Measurements from ENCODE around the gene OR52K1. TPM values are rescaled to one million over a fixed set of nuclear protein-coding genes. Genes with fewer than 3 reads are reported as not detected.

Gene OR52K1
- total and polyA plus RNA-seq, 2 donors from 2014 or later, result not detected

- intact Hi-C loops (cut with DNase I), result no loop called here
- H3K27ac ChIP-seq (ENCODE audit: low read depth in 2 of 2, low read length in 2 of 2), result no peak overlapping the region
- no peak for FAIRE-seq
- DNase-seq, result no peak
- H3K4me1 ChIP-seq (ENCODE audit: control insufficient read depth in 2 of 3, insufficient read depth in 2 of 3, low read depth in 1 of 3, low read length in 3 of 3), result no peaks in the 10 kb centered on the region
- H3K4me3 ChIP-seq (ENCODE audit: low read length in 3 of 3), result no peak overlapping the region
- H3K9ac ChIP-seq (ENCODE audit: low read length in 3 of 3), result no peak overlapping the region
- no peaks in the 10 kb centered on the region for H3K36me3 ChIP-seq (ENCODE audit: control insufficient read depth in 2 of 3, insufficient read depth in 3 of 3, low read length in 3 of 3)
- H3K9me3 ChIP-seq (ENCODE audit: control insufficient read depth in 2 of 3, insufficient read depth in 1 of 3, low read length in 3 of 3), result no peaks in the 10 kb centered on the region
- H3K27me3 ChIP-seq (ENCODE audit: control insufficient read depth, insufficient read depth, low read length), result no peaks in the 10 kb centered on the region
- TF ChIP-seq, protein P1, sequence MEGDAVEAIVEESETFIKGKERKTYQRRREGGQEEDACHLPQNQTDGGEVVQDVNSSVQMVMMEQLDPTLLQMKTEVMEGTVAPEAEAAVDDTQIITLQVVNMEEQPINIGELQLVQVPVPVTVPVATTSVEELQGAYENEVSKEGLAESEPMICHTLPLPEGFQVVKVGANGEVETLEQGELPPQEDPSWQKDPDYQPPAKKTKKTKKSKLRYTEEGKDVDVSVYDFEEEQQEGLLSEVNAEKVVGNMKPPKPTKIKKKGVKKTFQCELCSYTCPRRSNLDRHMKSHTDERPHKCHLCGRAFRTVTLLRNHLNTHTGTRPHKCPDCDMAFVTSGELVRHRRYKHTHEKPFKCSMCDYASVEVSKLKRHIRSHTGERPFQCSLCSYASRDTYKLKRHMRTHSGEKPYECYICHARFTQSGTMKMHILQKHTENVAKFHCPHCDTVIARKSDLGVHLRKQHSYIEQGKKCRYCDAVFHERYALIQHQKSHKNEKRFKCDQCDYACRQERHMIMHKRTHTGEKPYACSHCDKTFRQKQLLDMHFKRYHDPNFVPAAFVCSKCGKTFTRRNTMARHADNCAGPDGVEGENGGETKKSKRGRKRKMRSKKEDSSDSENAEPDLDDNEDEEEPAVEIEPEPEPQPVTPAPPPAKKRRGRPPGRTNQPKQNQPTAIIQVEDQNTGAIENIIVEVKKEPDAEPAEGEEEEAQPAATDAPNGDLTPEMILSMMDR (IDR thresholded peaks at IDR 0.05; ENCODE audit: borderline replicate concordance, extremely low read depth, insufficient read depth), result no peak
Measured at GRCh38 chr11:4491878-4492606, 9.6 kb downstream of the OR52K1 start.

GRCh38 chr11:4493480-4493818 lies 11.0 kb downstream of the OR52K1 start:
- no peak overlapping the region for H3K27ac ChIP-seq (ENCODE audit: low read depth in 2 of 2, low read length in 2 of 2)
- no peaks in the 10 kb centered on the region for H3K4me1 ChIP-seq (ENCODE audit: control insufficient read depth in 2 of 3, insufficient read depth in 2 of 3, low read depth in 1 of 3, low read length in 3 of 3)
- H3K4me3 ChIP-seq (ENCODE audit: low read length in 3 of 3), result no peak overlapping the region
- TF ChIP-seq, protein P1 (IDR thresholded peaks at IDR 0.05; ENCODE audit: borderline replicate concordance, extremely low read depth, insufficient read depth), result no peak
- no peaks in the 10 kb centered on the region for H3K36me3 ChIP-seq (ENCODE audit: control insufficient read depth in 2 of 3, insufficient read depth in 3 of 3, low read length in 3 of 3)
- no peak for DNase-seq
- no peaks in the 10 kb centered on the region for H3K9me3 ChIP-seq (ENCODE audit: control insufficient read depth in 2 of 3, insufficient read depth in 1 of 3, low read length in 3 of 3)
- intact Hi-C loops (cut with DNase I), result no loop called here
- no peaks in the 10 kb centered on the region for H3K27me3 ChIP-seq (ENCODE audit: control insufficient read depth, insufficient read depth, low read length)
- no peak overlapping the region for H3K9ac ChIP-seq (ENCODE audit: low read length in 3 of 3)
- peak; percentile 68 for FAIRE-seq

GRCh38 chr11:4495487-4495886 lies 13.0 kb downstream of the OR52K1 start:
- TF ChIP-seq, protein P1 (IDR thresholded peaks at IDR 0.05; ENCODE audit: borderline replicate concordance, extremely low read depth, insufficient read depth), result no peak
- Histone ChIP-seq H3K9ac (ENCODE audit: low read length in 3 of 3) (no peak overlapping the region), H3K4me3 (ENCODE audit: low read length in 3 of 3) (no peak overlapping the region), H3K27me3 (ENCODE audit: control insufficient read depth, insufficient read depth, low read length) (no peaks in the 10 kb centered on the region), H3K27ac (ENCODE audit: low read depth in 2 of 2, low read length in 2 of 2) (no peak overlapping the region), H3K4me1 (ENCODE audit: control insufficient read depth in 2 of 3, insufficient read depth in 2 of 3, low read depth in 1 of 3, low read length in 3 of 3) (no peaks in the 10 kb centered on the region), H3K36me3 (ENCODE audit: control insufficient read depth in 2 of 3, insufficient read depth in 3 of 3, low read length in 3 of 3) (no peaks in the 10 kb centered on the region), H3K9me3 (ENCODE audit: control insufficient read depth in 2 of 3, insufficient read depth in 1 of 3, low read length in 3 of 3) (no peaks in the 10 kb centered on the region)
- intact Hi-C loops (cut with DNase I), result no loop called here
- FAIRE-seq (no peak), DNase-seq (no peak)

DNA sequence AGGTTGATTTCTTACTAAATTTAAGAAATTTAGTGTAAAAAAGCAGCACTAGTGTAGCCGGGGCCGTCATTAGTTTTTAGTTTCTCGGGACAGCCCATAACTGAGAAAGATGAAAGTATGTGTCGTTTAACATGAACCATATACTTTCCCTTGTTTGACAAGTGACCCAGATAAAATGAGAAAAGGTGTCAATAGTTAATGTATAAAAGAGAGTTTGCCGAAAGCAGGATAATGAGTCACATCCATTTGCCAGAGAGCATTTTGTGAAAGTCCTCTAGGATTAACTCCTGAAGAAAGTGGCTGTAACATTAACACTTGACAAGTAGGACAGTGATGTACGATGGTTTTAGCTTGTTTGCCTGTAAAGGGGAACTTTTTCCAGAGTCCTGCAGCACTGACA lies 13.5 kb downstream of the OR52K1 start:
- DNase-seq (no peak), FAIRE-seq (no peak)
- H3K9me3 ChIP-seq (ENCODE audit: control insufficient read depth in 2 of 3, insufficient read depth in 1 of 3, low read length in 3 of 3), result no peaks in the 10 kb centered on the region
- TF ChIP-seq, protein P1 (IDR thresholded peaks at IDR 0.05; ENCODE audit: borderline replicate concordance, extremely low read depth, insufficient read depth), result no peak
- no peaks in the 10 kb centered on the region for H3K27me3 ChIP-seq (ENCODE audit: control insufficient read depth, insufficient read depth, low read length)
- intact Hi-C loops (cut with DNase I), result no loop called here
- H3K27ac ChIP-seq (ENCODE audit: low read depth in 2 of 2, low read length in 2 of 2), result no peak overlapping the region
- no peak overlapping the region for H3K9ac ChIP-seq (ENCODE audit: low read length in 3 of 3)
- H3K36me3 ChIP-seq (ENCODE audit: control insufficient read depth in 2 of 3, insufficient read depth in 3 of 3, low read length in 3 of 3), result no peaks in the 10 kb centered on the region
- H3K4me1 ChIP-seq (ENCODE audit: control insufficient read depth in 2 of 3, insufficient read depth in 2 of 3, low read depth in 1 of 3, low read length in 3 of 3), result no peaks in the 10 kb centered on the region
- no peak overlapping the region for H3K4me3 ChIP-seq (ENCODE audit: low read length in 3 of 3)
